ENCODE results near the gene C4orf50.

Gene C4orf50

DNA sequence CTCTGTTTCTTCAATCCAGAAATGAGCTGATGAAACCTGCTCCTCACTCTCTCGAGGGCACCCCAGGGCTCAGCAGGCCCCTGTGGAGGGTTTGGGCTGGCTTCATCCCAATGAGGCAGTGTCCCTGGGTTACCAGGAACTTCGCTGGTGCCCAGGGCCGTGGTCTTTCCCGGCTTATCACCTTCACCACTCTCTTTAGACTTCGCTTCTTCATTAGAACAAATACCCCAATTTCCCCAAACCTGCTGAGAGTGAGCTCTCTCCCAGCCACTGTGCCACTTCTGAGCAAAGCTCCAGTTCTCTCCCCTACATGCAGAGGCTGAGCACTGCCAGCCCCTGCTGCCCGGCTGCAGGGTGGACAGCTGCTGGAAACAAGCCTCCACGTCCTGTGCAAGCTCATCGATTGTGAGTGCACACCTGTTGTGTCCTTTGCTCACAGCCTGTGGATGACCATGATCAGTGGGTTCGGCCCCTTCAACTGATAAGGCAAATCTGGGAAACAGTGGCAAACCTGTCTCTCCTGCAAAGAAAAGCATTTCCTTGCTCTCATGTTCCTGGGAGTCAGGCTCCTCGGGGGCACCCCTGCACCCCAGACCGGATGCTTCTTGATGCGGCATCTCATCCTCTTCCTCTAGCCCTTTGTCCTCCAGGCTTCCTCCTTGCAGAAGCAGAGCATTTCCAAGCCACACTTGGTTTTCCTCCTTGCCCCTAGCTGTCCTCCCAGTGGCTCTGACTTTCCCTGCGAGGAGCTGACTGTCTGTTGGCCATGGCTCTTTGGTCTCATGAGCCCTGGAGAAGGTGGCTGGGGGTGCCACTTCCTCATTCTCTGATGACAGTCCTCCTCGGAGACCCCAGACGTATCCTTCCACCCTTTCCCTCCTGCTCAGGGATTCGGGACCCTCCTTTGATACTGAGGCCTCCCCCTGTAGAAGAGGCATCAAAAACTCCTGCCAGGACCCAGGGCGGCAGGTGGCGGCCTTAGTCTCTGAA lies 28.7 kb downstream of the C4orf50 start:
- ChIA-PET CTCF (interaction anchor here (1.3 kb wide), 1 partner anchor 9 kb away, joined by 4 read pairs; no protein-coding TSS in a partner anchor), POLR2A (ENCODE audit: low non-redundant PET) (no interaction called here)

DNA sequence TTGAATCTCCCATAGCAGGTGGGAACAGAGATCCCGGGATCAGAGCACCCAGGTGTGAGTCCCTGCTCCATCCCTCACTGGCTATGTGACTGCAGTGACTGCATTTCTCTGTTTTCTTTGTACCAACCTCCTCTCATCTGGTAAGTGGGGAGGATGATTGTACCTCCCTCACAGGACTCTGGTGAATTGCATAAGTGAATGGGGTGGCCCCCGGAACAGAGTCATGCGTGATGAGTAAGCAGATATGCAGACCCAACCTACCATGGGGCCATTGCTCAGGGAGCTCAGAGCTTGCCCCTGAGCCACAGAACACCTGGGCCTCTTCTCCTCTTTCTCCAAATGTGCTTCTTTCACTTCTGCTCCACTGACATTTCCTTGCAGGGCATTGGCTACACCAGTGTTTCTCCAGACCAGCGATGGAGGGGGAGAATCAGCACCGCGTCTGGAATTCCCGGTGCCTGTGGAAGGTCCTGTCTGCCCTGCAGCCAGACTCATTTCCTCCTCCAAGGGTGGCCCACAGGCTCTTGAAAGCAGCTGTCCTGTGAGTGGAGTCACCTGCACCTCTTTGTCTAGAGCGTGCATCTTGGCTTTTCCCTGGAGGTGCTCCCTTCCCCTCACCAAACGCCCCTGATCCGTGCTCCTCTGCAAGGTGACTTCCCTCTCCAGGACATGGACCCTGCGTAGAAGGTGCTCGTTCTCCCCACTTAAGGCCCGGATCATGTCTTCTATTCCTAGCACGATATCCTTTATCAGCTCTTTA lies 30.0 kb downstream of the C4orf50 start:
- DNase-seq (ENCODE audit: low spot score), result no peak
- TF ChIP-seq, protein P1, sequence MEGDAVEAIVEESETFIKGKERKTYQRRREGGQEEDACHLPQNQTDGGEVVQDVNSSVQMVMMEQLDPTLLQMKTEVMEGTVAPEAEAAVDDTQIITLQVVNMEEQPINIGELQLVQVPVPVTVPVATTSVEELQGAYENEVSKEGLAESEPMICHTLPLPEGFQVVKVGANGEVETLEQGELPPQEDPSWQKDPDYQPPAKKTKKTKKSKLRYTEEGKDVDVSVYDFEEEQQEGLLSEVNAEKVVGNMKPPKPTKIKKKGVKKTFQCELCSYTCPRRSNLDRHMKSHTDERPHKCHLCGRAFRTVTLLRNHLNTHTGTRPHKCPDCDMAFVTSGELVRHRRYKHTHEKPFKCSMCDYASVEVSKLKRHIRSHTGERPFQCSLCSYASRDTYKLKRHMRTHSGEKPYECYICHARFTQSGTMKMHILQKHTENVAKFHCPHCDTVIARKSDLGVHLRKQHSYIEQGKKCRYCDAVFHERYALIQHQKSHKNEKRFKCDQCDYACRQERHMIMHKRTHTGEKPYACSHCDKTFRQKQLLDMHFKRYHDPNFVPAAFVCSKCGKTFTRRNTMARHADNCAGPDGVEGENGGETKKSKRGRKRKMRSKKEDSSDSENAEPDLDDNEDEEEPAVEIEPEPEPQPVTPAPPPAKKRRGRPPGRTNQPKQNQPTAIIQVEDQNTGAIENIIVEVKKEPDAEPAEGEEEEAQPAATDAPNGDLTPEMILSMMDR (conservative IDR thresholded peaks at IDR 0.05; ENCODE audit: low read depth), result no peak
- CTCF ChIA-PET, result interaction anchor here (1.3 kb wide), 1 partner anchor 8 kb away, joined by 4 read pairs; no protein-coding TSS in a partner anchor
- POLR2A ChIA-PET (ENCODE audit: low non-redundant PET), result no interaction called here
- H3K27ac ChIP-seq, result no peak overlapping the region

More for the DNA sequence above, 28.7 kb downstream of the C4orf50 start:
- no peak overlapping the region for H3K27ac ChIP-seq
- TF ChIP-seq, protein P1 (conservative IDR thresholded peaks at IDR 0.05; ENCODE audit: low read depth), result no peak
- no peak for DNase-seq (ENCODE audit: low spot score)

GRCh38 chr4:5984843-5985242 lies 33.4 kb downstream of the C4orf50 start:
- TF ChIP-seq, protein P1 (conservative IDR thresholded peaks at IDR 0.05; ENCODE audit: low read depth), result no peak
- CTCF ChIA-PET, result interaction anchor here (0.6 to 0.7 kb wide), 2 partner anchors 258 to 523 kb away, joined by 4 to 5 read pairs; no protein-coding TSS in a partner anchor

GRCh38 chr4:5982156-5982973 lies 35.9 kb downstream of the C4orf50 start:
- ChIA-PET POLR2A (ENCODE audit: low non-redundant PET) (no interaction called here), CTCF (interaction anchor here (1.2 kb wide), 1 partner anchor 16 kb away, joined by 3 read pairs; no protein-coding TSS in a partner anchor)
- TF ChIP-seq, protein P1 (conservative IDR thresholded peaks at IDR 0.05; ENCODE audit: low read depth), result no peak
- H3K27ac ChIP-seq, result no peak overlapping the region
- DNase-seq (ENCODE audit: low spot score), result no peak

More at GRCh38 chr4:5984843-5985242, 33.4 kb downstream of the C4orf50 start:
- H3K27ac ChIP-seq, result no peak overlapping the region
- no peak for DNase-seq (ENCODE audit: low spot score)
- POLR2A ChIA-PET (ENCODE audit: low non-redundant PET), result no interaction called here

GRCh38 chr4:5980436-5981155 lies 37.6 kb downstream of the C4orf50 start:
- no peak for DNase-seq (ENCODE audit: low spot score)
- POLR2A ChIA-PET (ENCODE audit: low non-redundant PET), result no interaction called here
- no peak overlapping the region for H3K27ac ChIP-seq
- CTCF ChIA-PET, result interaction anchor here (0.6 kb wide), 1 partner anchor 8 kb away, joined by 4 read pairs; no protein-coding TSS in a partner anchor
- TF ChIP-seq, protein P1 (conservative IDR thresholded peaks at IDR 0.05; ENCODE audit: low read depth), result no peak
